GM21360 (cell line): ENCODE results near the gene ORMDL2.
"Not testable (repeated sequence)": the region's sequence is repeated elsewhere in the genome, so short reads cannot be mapped to it uniquely, and the experiment has no call there.

ENCODE experiments used
- ATAC-seq: cut with Tn5 transposase; IDR thresholded peaks from one replicate; pipeline ENCODE4 v1.9.1; 2021; ENCODE audit warnings: mild to moderate bottlenecking, moderate library complexity; ENCODE audit not compliant: unreplicated experiment

The ORMDL2 gene

GRCh38 chr12:55850401-55850800, 32.6 kb downstream of the ORMDL2 start:
- no peak for ATAC-seq

DNA sequence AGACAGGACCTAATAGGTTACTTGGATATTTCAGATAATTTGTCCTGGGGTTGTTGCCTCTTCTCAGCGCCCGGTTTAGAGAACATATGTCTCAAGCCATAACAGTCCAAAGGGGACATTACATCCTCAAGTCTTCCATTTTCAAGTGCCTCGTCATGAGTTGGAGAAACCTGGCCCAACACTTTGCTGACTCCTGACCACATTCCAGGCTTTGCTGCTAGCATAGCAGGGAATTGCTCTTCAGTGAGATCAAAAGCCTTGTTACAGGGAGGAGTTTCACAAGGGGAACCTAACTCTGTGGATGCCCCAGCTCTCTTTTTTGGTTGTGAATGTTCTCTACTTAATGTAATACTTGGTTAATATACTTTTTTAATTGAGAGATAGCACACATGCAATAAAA, 33.1 kb downstream of the ORMDL2 start:
- ATAC-seq: no peak

DNA sequence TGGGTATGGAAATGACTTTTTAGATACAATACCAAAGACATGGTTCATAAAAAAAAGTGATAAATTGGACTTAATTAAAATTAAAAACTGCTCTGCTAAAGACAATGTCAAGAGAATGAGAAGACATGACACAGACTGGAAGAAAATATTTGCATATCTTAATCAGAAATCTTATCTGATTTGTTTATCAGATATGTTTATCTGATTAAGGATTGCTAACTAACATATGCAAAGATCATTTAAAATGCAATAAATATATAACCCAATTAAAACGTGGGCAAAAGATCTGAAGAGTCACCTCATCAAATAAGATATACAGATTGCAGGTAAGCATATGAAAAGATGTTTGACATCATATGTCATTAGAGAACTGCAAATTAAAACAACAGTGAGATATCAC, 34.9 kb downstream of the ORMDL2 start:
- no peak for ATAC-seq

GRCh38 chr12:55861396-55861795, 43.6 kb downstream of the ORMDL2 start:
- no peak for ATAC-seq

- no peak for ATAC-seq
Measured at GRCh38 chr12:55861871-55862270, 44.0 kb downstream of the ORMDL2 start.

GRCh38 chr12:55862286-55862685, 44.4 kb downstream of the ORMDL2 start:
- no peak for ATAC-seq

GRCh38 chr12:55862931-55863330, 45.1 kb downstream of the ORMDL2 start:
- ATAC-seq: not testable (repeated sequence)

- no peak for ATAC-seq
Measured at GRCh38 chr12:55865327-55865726, 47.5 kb downstream of the ORMDL2 start.

DNA sequence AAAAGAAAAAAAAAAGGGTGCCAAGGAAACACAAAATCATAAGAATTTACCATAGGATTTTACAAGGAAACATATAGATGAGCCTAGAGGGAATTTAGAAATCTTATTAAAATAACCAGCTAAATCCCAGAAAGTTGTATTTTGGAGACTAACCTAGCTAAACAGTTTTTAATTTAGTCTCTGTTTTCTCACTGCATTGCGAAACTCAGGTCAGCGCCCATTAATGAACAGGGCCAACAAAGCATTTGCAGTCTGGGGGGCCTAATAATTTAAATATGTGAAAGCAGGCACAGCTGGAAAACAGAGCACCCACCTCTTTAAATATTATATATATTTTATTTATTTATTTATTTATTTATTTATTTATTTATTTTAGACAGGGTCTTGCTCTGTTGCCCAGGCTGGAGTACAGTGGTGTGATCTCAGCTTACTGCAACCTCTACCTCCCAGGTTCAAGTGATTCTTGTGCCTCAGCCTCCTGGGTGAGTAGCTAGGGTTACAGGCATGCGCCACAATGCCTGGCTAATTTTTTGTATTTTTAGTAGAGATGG, 48.7 kb downstream of the ORMDL2 start:
- not testable (repeated sequence) for ATAC-seq
